HG03521 (cell line): ENCODE results near the gene SPINT1.

ENCODE experiments used
- ATAC-seq: cut with Tn5 transposase; IDR thresholded peaks from one replicate; pipeline ENCODE4 v1.9.1; 2021; ENCODE audit warnings: mild to moderate bottlenecking, moderate library complexity; ENCODE audit not compliant: unreplicated experiment

The SPINT1 gene

GRCh38 chr15:40891810-40892446, 48.1 kb downstream of the SPINT1 start:
- no peak for ATAC-seq

GRCh38 chr15:40892447-40893012, 48.7 kb downstream of the SPINT1 start:
- no peak for ATAC-seq

GRCh38 chr15:40893019-40893670, 49.3 kb downstream of the SPINT1 start:
- ATAC-seq: no peak

- ATAC-seq: peak; percentile 88
Observed at GRCh38 chr15:40893733-40894680, 50.2 kb downstream of the SPINT1 start, which contains the start of gene VPS18. Gene VPS18 (plus strand): TSS chr15:40894450. CDS start chr15:40894769, 319 bp downstream.

- ATAC-seq: peak; percentile 35
Observed at GRCh38 chr15:40894681-40895448, 51.0 kb downstream of the SPINT1 start.

- ATAC-seq: no peak
Observed at GRCh38 chr15:40899536-40900207, 55.8 kb downstream of the SPINT1 start.

- ATAC-seq: no peak
Observed at GRCh38 chr15:40900256-40901052, 56.6 kb downstream of the SPINT1 start.

- ATAC-seq: no peak
Observed at GRCh38 chr15:40901053-40901443, 57.2 kb downstream of the SPINT1 start.

- no peak for ATAC-seq
Observed at GRCh38 chr15:40902605-40903561, 59.0 kb downstream of the SPINT1 start.

GRCh38 chr15:40904552-40905201, 60.8 kb downstream of the SPINT1 start:
- ATAC-seq: no peak

- peak; percentile 52 for ATAC-seq
Observed at GRCh38 chr15:40906091-40906990, 62.5 kb downstream of the SPINT1 start.

- no peak for ATAC-seq
Observed at GRCh38 chr15:40906991-40907802, 63.3 kb downstream of the SPINT1 start.
